ENCODE measurements around the gene SNAI3. TPM values are rescaled to one million over a fixed set of nuclear protein-coding genes. Genes with fewer than 3 reads are reported as not detected.
A peak's percentile ranks its signal among the peaks of the same experiment; 100 is the strongest.

The SNAI3 gene
- total RNA-seq, 4 donors from 2014 or later = 0.26 to 0.83 (median 0.59) TPM

- intact Hi-C loops (cut with DNase I) = loop anchor here (5.0 kb wide), 1 partner anchor 44 kb away; the partner anchor contains the start of gene MVD
- Histone ChIP-seq H3K4me3 (peak within 1 kb of the TSS; percentile 82 to 99 (median 92)), H3K4me1 (peaks cover 45 to 71% (median 63%) of the 10 kb centered on the region in 4 donors), H3K9me3 (no peaks in the 10 kb centered on the region), H3K27ac (replicated peaks in 1 of 4) (peak within 1 kb of the TSS; percentile 83 to 94 (median 88)), H3K36me3 (peaks cover 0 to 24% (median 13%) of the 10 kb centered on the region in 4 donors), H3K27me3 (no peaks in the 10 kb centered on the region)
- TF ChIP-seq EP300 (IDR thresholded peaks at IDR 0.05) = no peak
- TF ChIP-seq CTCF (IDR thresholded peaks at IDR 0.05) = peak in 1 of 3 experiments; percentile 26
- no peak for TF ChIP-seq POLR2A (IDR thresholded peaks at IDR 0.05; ENCODE audit: low read depth)
- TF ChIP-seq POLR2AphosphoS5 (IDR thresholded peaks at IDR 0.05) = peak; percentile 85 to 92
- 0% methylated on average over 6 of the region's 86 CpGs for WGBS
- peak; percentile 95 for DNase-seq (ENCODE audit: extremely low spot score)
Measured at GRCh38 chr16:88706229-88706964, 20.1 kb upstream of the SNAI3 start, which contains the start of the genes CTU2 and RNF166. CTU2 (plus strand) TSS chr16:88706503; CDS start chr16:88706531, 28 bp downstream. RNF166 (minus strand) TSS chr16:88706408; CDS start chr16:88706325, 83 bp downstream.

- peak overlapping the region; percentile 82 to 99 (median 92) for H3K4me3 ChIP-seq
- peaks cover 0 to 29% (median 15%) of the 10 kb centered on the region in 4 donors for H3K36me3 ChIP-seq
- peak overlapping the region; percentile 83 to 94 (median 88) for H3K27ac ChIP-seq (replicated peaks in 1 of 4)
- H3K27me3 ChIP-seq = no peaks in the 10 kb centered on the region
- 0% methylated on average over 14 of the region's 57 CpGs for WGBS
- no peak for DNase-seq (ENCODE audit: extremely low spot score)
- intact Hi-C loops (cut with DNase I) = loop anchor here (5.0 kb wide), 1 partner anchor 44 kb away; the partner anchor contains the start of gene MVD
- H3K4me1 ChIP-seq = peaks cover 49 to 73% (median 68%) of the 10 kb centered on the region in 4 donors
- H3K9me3 ChIP-seq = no peaks in the 10 kb centered on the region
- no peak for TF ChIP-seq POLR2A (IDR thresholded peaks at IDR 0.05; ENCODE audit: low read depth)
- TF ChIP-seq CTCF (IDR thresholded peaks at IDR 0.05) = no peak
- TF ChIP-seq POLR2AphosphoS5 (IDR thresholded peaks at IDR 0.05) = no peak
- no peak for TF ChIP-seq EP300 (IDR thresholded peaks at IDR 0.05)
Measured at GRCh38 chr16:88705801-88706228, 19.5 kb upstream of the SNAI3 start.

DNA sequence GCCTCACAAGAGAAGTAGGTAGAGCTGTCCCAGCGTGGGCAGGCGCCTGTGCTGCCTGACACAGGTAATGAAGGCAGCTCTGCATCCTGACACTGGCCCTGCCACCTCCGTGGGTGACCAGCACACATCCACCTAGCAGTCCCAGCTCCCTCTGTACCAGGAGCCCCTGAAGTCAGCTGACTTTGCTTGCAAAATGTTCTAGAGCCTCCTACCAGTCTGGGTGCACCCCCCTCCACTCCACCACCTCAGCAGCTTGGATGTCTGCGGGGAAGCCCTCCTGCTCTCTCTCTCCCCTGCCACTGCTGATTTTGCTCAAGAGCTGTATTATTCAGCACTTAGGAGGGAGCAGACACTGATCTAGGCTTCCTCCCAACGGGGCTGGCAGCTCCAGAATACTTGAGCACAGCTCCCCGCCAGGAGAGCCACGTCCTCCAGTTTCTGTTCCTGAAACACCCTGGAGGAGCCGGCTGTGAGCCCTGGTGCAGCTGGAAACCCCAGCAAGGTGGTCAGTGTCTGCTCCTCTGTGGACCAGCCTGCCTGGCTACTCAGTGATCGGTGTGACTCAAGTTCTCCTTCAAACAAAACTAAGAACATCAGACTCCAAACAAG is 18.9 kb upstream of the SNAI3 start:
- WGBS = 28% methylated on average over 9 of the region's 9 CpGs
- intact Hi-C loops (cut with DNase I) = loop anchor here (5.0 kb wide), 1 partner anchor 43 kb away; the partner anchor contains the start of gene MVD
- Histone ChIP-seq H3K9me3 (no peaks in the 10 kb centered on the region), H3K4me3 (peak overlapping the region; percentile 82 to 99 (median 92)), H3K4me1 (peaks cover 54 to 79% (median 73%) of the 10 kb centered on the region in 4 donors), H3K36me3 (peaks cover 0 to 35% (median 18%) of the 10 kb centered on the region in 4 donors), H3K27ac (replicated peaks in 1 of 4) (peak overlapping the region; percentile 83 to 94 (median 88)), H3K27me3 (no peaks in the 10 kb centered on the region)
- DNase-seq (ENCODE audit: extremely low spot score) = no peak
- TF ChIP-seq POLR2AphosphoS5 (IDR thresholded peaks at IDR 0.05) (no peak), CTCF (IDR thresholded peaks at IDR 0.05) (no peak), POLR2A (IDR thresholded peaks at IDR 0.05; ENCODE audit: low read depth) (no peak), EP300 (IDR thresholded peaks at IDR 0.05) (no peak)

- Histone ChIP-seq H3K27ac (replicated peaks in 1 of 4) (peak overlapping the region; percentile 43 to 94 (median 62)), H3K36me3 (peaks cover 0 to 43% (median 26%) of the 10 kb centered on the region in 4 donors), H3K9me3 (no peaks in the 10 kb centered on the region), H3K27me3 (no peaks in the 10 kb centered on the region), H3K4me3 (peak overlapping the region in 3 of 4 donors; percentile 4 to 27 (median 7)), H3K4me1 (peaks cover 54 to 80% (median 78%) of the 10 kb centered on the region in 4 donors)
- intact Hi-C loops (cut with DNase I) = no loop called here
- no peak for DNase-seq (ENCODE audit: extremely low spot score)
- no peak for TF ChIP-seq POLR2AphosphoS5 (IDR thresholded peaks at IDR 0.05)
- no peak for TF ChIP-seq POLR2A (IDR thresholded peaks at IDR 0.05; ENCODE audit: low read depth)
- TF ChIP-seq EP300 (IDR thresholded peaks at IDR 0.05) = no peak
- no peak for TF ChIP-seq CTCF (IDR thresholded peaks at IDR 0.05)
- 70% methylated on average over 7 of the region's 26 CpGs for whole genome bisulfite sequencing
Measured at GRCh38 chr16:88703486-88704309, 17.4 kb upstream of the SNAI3 start.

Data from esophagus muscularis mucosa (tissue), 4 donors.